LNCaP clone FGC (cell line): Measurements from ENCODE around the gene PLD2.

Experiments
- DNase-seq: peaks from one replicate; pipeline ENCODE4 v3.0.0-alpha.2; 2011; ENCODE audit warnings: low read depth
- H3K4me3 ChIP-seq: 2 replicates; pipeline ENCODE4 v1.5.1; 2011; ENCODE audit warnings: mild to moderate bottlenecking, low read depth, low read length, control low read depth
- CTCF ChIP-seq: IDR thresholded peaks from 2 replicates; pipeline ENCODE4 v1.5.1; 2012; ENCODE audit warnings: mild to moderate bottlenecking; ENCODE audit not compliant: control insufficient read depth, insufficient read depth; ENCODE audit errors: extremely low read depth

Gene PLD2, protein sequence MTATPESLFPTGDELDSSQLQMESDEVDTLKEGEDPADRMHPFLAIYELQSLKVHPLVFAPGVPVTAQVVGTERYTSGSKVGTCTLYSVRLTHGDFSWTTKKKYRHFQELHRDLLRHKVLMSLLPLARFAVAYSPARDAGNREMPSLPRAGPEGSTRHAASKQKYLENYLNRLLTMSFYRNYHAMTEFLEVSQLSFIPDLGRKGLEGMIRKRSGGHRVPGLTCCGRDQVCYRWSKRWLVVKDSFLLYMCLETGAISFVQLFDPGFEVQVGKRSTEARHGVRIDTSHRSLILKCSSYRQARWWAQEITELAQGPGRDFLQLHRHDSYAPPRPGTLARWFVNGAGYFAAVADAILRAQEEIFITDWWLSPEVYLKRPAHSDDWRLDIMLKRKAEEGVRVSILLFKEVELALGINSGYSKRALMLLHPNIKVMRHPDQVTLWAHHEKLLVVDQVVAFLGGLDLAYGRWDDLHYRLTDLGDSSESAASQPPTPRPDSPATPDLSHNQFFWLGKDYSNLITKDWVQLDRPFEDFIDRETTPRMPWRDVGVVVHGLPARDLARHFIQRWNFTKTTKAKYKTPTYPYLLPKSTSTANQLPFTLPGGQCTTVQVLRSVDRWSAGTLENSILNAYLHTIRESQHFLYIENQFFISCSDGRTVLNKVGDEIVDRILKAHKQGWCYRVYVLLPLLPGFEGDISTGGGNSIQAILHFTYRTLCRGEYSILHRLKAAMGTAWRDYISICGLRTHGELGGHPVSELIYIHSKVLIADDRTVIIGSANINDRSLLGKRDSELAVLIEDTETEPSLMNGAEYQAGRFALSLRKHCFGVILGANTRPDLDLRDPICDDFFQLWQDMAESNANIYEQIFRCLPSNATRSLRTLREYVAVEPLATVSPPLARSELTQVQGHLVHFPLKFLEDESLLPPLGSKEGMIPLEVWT

GRCh38 chr17:4806777-4807604 lies at the start of gene PLD2:
TSS of gene PLD2 (plus strand) at chr17:4807152. CDS start at chr17:4807773, 621 bp downstream.
- TF ChIP-seq CTCF = no peak
- DNase-seq = no peak
- peak within 1 kb of the TSS; percentile 74 for H3K4me3 ChIP-seq

DNA sequence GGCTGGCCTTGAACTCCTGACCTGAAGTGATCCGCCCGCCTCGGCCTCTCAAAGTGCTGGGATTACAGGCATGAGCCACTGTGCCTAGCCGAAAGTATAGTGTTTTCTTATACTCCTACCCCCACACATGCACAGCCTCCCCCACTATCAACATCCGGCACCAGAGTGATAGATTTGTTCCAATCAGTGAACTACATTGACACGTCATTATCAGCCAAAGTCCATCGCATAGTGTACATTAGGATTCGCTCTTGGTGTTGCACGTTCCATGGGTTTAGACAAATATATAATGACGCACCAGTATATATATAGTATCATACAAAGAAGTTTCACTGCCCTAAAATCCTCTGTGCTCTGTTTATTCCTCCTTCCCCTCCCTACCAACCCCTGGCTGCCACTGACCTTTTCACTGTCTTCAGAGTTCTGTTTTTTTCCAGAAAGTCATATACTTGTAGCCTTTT lies 47.1 kb upstream of the PLD2 start:
- no peak overlapping the region for H3K4me3 ChIP-seq
- TF ChIP-seq CTCF = no peak
- no peak for DNase-seq

GRCh38 chr17:4764595-4764994 lies 42.4 kb upstream of the PLD2 start:
- DNase-seq = no peak
- no peak for TF ChIP-seq CTCF
- no peak overlapping the region for H3K4me3 ChIP-seq

DNA sequence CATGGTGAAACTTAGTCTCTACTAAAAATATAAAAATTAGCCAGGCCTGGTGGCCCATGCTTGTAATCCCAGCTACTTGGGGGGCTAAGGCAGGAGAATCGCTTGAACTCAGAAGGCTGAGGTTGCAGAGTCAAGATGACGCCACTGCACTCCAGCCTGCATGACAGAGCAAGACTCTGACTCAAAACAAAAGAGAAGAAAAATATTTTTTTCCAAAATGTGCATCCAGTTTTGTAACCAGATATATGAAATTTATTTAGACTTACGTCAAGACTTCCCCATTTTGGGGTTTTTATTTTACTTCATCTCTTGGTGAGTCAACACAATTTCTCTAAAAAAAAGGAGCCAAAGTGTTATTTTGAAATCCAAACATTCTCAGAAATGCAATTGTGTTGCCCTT lies 40.8 kb upstream of the PLD2 start:
- no peak overlapping the region for H3K4me3 ChIP-seq
- DNase-seq = no peak
- TF ChIP-seq CTCF = no peak

- H3K4me3 ChIP-seq = no peak overlapping the region
- no peak for TF ChIP-seq CTCF
- DNase-seq = no peak
Measured at GRCh38 chr17:4766723-4767122, 40.2 kb upstream of the PLD2 start.

DNA sequence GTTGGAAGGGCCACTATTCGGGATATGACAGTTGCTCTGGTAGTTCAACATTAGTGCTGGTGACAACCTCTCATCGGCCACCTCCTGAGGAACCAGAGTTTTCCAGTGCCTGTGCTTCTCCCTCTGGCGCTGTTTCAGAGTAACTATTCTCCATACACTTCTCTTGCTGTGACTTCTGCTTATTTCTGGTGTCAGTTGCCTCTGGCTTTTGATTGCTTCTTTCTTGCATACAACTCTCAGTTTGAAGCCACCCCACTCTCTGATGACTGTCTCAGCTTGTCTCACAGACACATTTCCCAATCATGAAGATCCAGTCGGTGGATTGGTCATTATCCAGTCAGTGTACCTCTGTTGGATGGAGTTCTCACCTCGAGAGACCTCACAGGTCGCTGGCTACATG lies 38.7 kb upstream of the PLD2 start:
- H3K4me3 ChIP-seq = no peak overlapping the region
- no peak for TF ChIP-seq CTCF

More for the DNA sequence above, 38.7 kb upstream of the PLD2 start:
- no peak for DNase-seq
